H1 (cell line): ENCODE measurements around the gene USP3. TPM values are rescaled to one million over a fixed set of nuclear protein-coding genes. Genes with fewer than 3 reads are reported as not detected.

Experiments
- CTCF ChIA-PET: fragments of 300-600 bp; sonication (Branson Sonifier 250); formaldehyde crosslinking; loops from one replicate; lab custom pipeline; 2021; ENCODE audit not compliant: partially characterized antibody; lab: Charles Lee
- POLR2A ChIA-PET: fragments of 300-600 bp; sonication (Branson Sonifier 250); formaldehyde crosslinking; loops from one replicate; lab custom pipeline; 2021; ENCODE audit warnings: inconsistent platforms; ENCODE audit not compliant: partially characterized antibody; lab: Charles Lee
- DNase-seq, 2 experiments: peaks; one replicate each; pipeline versions ENCODE4 v3.0.0 to v3.0.0-alpha.2; 2010 to 2022; ENCODE audit warnings: low spot score in 2 of 2, low read depth in 1 of 2, mixed read lengths in 1 of 2
- FAIRE-seq: peaks from 2 replicates; lab custom pipeline; 2011; peaks lifted over from hg19 to GRCh38; lab: Jason Lieb, UNC
- H2AFZ ChIP-seq: 2 replicates; pipeline ENCODE4 v1.8.1; 2012; ENCODE audit warnings: low read length, inconsistent platforms
- H2AK5ac ChIP-seq: 2 replicates; pipeline ENCODE4 v1.6.1; 2013; ENCODE audit warnings: low read depth, low read length
- H2BK120ac ChIP-seq: replicated peaks from 2 replicates; pipeline ENCODE3; 2013; ENCODE audit warnings: low read depth, low read length, inconsistent platforms
- H2BK12ac ChIP-seq: 2 replicates; pipeline ENCODE4 v1.6.1; 2013; ENCODE audit warnings: low read depth, low read length
- H2BK15ac ChIP-seq: 2 replicates; pipeline ENCODE4 v1.6.1; 2013; ENCODE audit warnings: low read length
- H2BK20ac ChIP-seq: 2 replicates; pipeline ENCODE4 v1.6.1; 2013; ENCODE audit warnings: low read length
- H2BK5ac ChIP-seq: 2 replicates; pipeline ENCODE4 v1.6.1; 2013; ENCODE audit warnings: low read depth, low read length
- H3K14ac ChIP-seq: 2 replicates; pipeline ENCODE4 v1.6.1; 2013; ENCODE audit warnings: inconsistent platforms; ENCODE audit not compliant: insufficient read length
- H3K18ac ChIP-seq: 2 replicates; pipeline ENCODE4 v1.6.1; 2013; ENCODE audit warnings: low read length; ENCODE audit errors: extremely low read depth
- H3K23ac ChIP-seq: 2 replicates; pipeline ENCODE4 v1.6.1; 2013; ENCODE audit warnings: inconsistent platforms; ENCODE audit not compliant: insufficient read length
- H3K23me2 ChIP-seq: 2 replicates; pipeline ENCODE4 v1.6.1; 2013; ENCODE audit warnings: low read depth, low read length
- H3K27ac ChIP-seq: 2 replicates; pipeline ENCODE4 v1.6.1; 2011; ENCODE audit warnings: low read depth, low read length, inconsistent platforms
- H3K27me3 ChIP-seq, 4 experiments: replicated peaks in 1 of 4; 1 replicate in 1 of 4; 2 replicates in 3 of 4; pipeline versions ENCODE4 v1.6.1 to v1.8.1; 2011 to 2013; ENCODE audit warnings: low read length in 3 of 4, mild to moderate bottlenecking in 3 of 4, inconsistent platforms in 2 of 4, mixed read lengths in 2 of 4, moderate library complexity in 1 of 4; ENCODE audit not compliant: control insufficient read depth in 3 of 4, insufficient read depth in 3 of 4; ENCODE audit errors: extremely low read depth in 1 of 4
- H3K36me3 ChIP-seq, 4 experiments: 2 replicates each; pipeline versions ENCODE4 v1.6.1 to v1.8.1; 2011 to 2013; ENCODE audit warnings: mild to moderate bottlenecking in 4 of 4, low read length in 3 of 4, moderate library complexity in 2 of 4, control low read depth in 1 of 4, inconsistent platforms in 1 of 4; ENCODE audit not compliant: insufficient read depth in 4 of 4, control insufficient read depth in 2 of 4
- H3K4ac ChIP-seq: replicated peaks from 2 replicates; pipeline ENCODE3; 2013; ENCODE audit warnings: low read length, low read depth, mixed read lengths, inconsistent platforms; ENCODE audit not compliant: insufficient read length
- H3K4me1 ChIP-seq, 4 experiments: replicated peaks in 1 of 4; 1 replicate in 1 of 4; 2 replicates in 3 of 4; pipeline versions ENCODE4 v1.6.1 to v1.8.1; 2011 to 2013; ENCODE audit warnings: low read length in 3 of 4, inconsistent platforms in 2 of 4, mixed read lengths in 1 of 4; ENCODE audit not compliant: insufficient read depth in 4 of 4, control insufficient read depth in 3 of 4
- H3K4me2 ChIP-seq, 2 experiments: 2 replicates each; pipeline versions ENCODE4 v1.6.1 to v1.8.1; 2011 to 2013; ENCODE audit warnings: low read depth in 2 of 2, low read length in 2 of 2, control low read depth in 1 of 2, inconsistent platforms in 1 of 2, mild to moderate bottlenecking in 1 of 2; ENCODE audit not compliant: insufficient read depth in 1 of 2
- H3K4me3 ChIP-seq, 4 experiments: fragments of 200-600, 300-600 bp in 1 of 4; sonication (generic), shearing (Covaris generic), sonication (Bioruptor Twin) in 1 of 4; 2 replicates each; pipeline versions ENCODE4 v1.5.1 to v1.8.1; 2011 to 2016; ENCODE audit warnings: low read length in 4 of 4, low read depth in 3 of 4, control low read depth in 2 of 4, inconsistent platforms in 2 of 4, mild to moderate bottlenecking in 2 of 4, mixed read lengths in 1 of 4, moderate library complexity in 1 of 4; ENCODE audit not compliant: insufficient read depth in 2 of 4; ENCODE audit errors: extremely low read depth in 1 of 4
- H3K56ac ChIP-seq: replicated peaks from 2 replicates; pipeline ENCODE3; 2013; ENCODE audit warnings: low read depth, mild to moderate bottlenecking, mixed read lengths, low read length, inconsistent platforms; ENCODE audit not compliant: insufficient read length
- H3K79me1 ChIP-seq: 2 replicates; pipeline ENCODE4 v1.6.1; 2013; ENCODE audit warnings: low read depth, low read length, control low read depth
- H3K79me2 ChIP-seq, 2 experiments: 2 replicates each; pipeline versions ENCODE4 v1.6.1 to v1.8.1; 2012 to 2013; ENCODE audit warnings: low read length in 2 of 2, mild to moderate bottlenecking in 2 of 2, inconsistent platforms in 1 of 2; ENCODE audit not compliant: insufficient read depth in 2 of 2, control insufficient read depth in 1 of 2
- H3K9ac ChIP-seq, 4 experiments: replicated peaks in 1 of 4; 1 replicate in 1 of 4; 2 replicates in 3 of 4; pipeline versions ENCODE4 v1.6.1 to v1.8.1; 2011 to 2013; ENCODE audit warnings: low read depth in 3 of 4, low read length in 3 of 4, control low read depth in 2 of 4, mild to moderate bottlenecking in 2 of 4, moderate library complexity in 2 of 4, inconsistent platforms in 1 of 4; ENCODE audit errors: extremely low read depth in 1 of 4
- H3K9me3 ChIP-seq, 2 experiments: 2 replicates each; pipeline versions ENCODE4 v1.6.1 to v1.8.1; 2012 to 2013; ENCODE audit warnings: mild to moderate bottlenecking in 2 of 2, moderate library complexity in 2 of 2, control low read depth in 1 of 2, inconsistent platforms in 1 of 2, low read depth in 1 of 2, low read length in 1 of 2, mixed read lengths in 1 of 2; ENCODE audit not compliant: insufficient read depth in 2 of 2
- H4K20me1 ChIP-seq, 2 experiments: replicated peaks in 1 of 2; 2 replicates each; pipeline versions ENCODE3 to v1.8.1; 2011 to 2013; ENCODE audit warnings: inconsistent platforms in 2 of 2, low read length in 2 of 2, mild to moderate bottlenecking in 1 of 2; ENCODE audit not compliant: insufficient read depth in 2 of 2, control insufficient read depth in 1 of 2
- H4K5ac ChIP-seq: 2 replicates; pipeline ENCODE4 v1.6.1; 2013; ENCODE audit warnings: low read length, low read depth, mixed read lengths, inconsistent platforms; ENCODE audit not compliant: insufficient read length
- H4K8ac ChIP-seq: 2 replicates; pipeline ENCODE4 v1.8.0; 2013; ENCODE audit warnings: mild to moderate bottlenecking, moderate library complexity, low read length, inconsistent platforms; ENCODE audit not compliant: insufficient read depth; ENCODE audit errors: extremely low read depth
- H4K91ac ChIP-seq: replicated peaks from 2 replicates; pipeline ENCODE3; 2013; ENCODE audit warnings: low read length, mixed read lengths, inconsistent platforms; ENCODE audit not compliant: insufficient read length
- CBX5 ChIP-seq: fragments of 300-800, 300-1000 bp; sonication (generic); IDR thresholded peaks from 2 replicates; pipeline ENCODE4 v1.7.1; 2016; ENCODE audit warnings: antibody characterized with exemption, low read length, low read depth
- CHD1 ChIP-seq: IDR thresholded peaks from 2 replicates; pipeline ENCODE4 v1.6.1; 2012; ENCODE audit warnings: low read depth, low read length, improper control_type of control experiment
- EP300 ChIP-seq, 2 experiments: IDR thresholded peaks; 1 replicate in 1 of 2; 2 replicates in 1 of 2; pipeline ENCODE4 v1.6.1; 2011 to 2012; ENCODE audit warnings: low read depth in 2 of 2, low read length in 2 of 2, mild to moderate bottlenecking in 2 of 2, borderline replicate concordance in 1 of 2, inconsistent platforms in 1 of 2, moderate library complexity in 1 of 2
- GABPA ChIP-seq: IDR thresholded peaks from 2 replicates; pipeline ENCODE4 v1.6.1; 2011; ENCODE audit warnings: mild to moderate bottlenecking, low read length, moderate library complexity, borderline replicate concordance; ENCODE audit not compliant: insufficient read depth
- POLR2AphosphoS5 ChIP-seq: IDR thresholded peaks from 2 replicates; pipeline ENCODE4 v1.6.1; 2011; ENCODE audit warnings: low read depth, low read length
- RAD21 ChIP-seq, 2 experiments: IDR thresholded peaks in 1 of 2; conservative IDR thresholded peaks in 1 of 2; 2 replicates each; pipeline ENCODE4 v1.6.1; 2011; ENCODE audit warnings: low read depth in 2 of 2, low read length in 2 of 2, improper control_type of control experiment in 1 of 2, inconsistent platforms in 1 of 2, mild to moderate bottlenecking in 1 of 2, moderate library complexity in 1 of 2
- RNF2 ChIP-seq: fragments of 200-900, 300-1000 bp; sonication (generic); IDR thresholded peaks from 2 replicates; pipeline ENCODE4 v1.7.1; 2016; ENCODE audit warnings: borderline replicate concordance, low read depth, mild to moderate bottlenecking, antibody characterized with exemption, low read length; ENCODE audit not compliant: poor library complexity, severe bottlenecking; ENCODE audit errors: missing control alignments
- TAF1 ChIP-seq: IDR thresholded peaks from 2 replicates; pipeline ENCODE4 v1.6.1; 2011; ENCODE audit warnings: mild to moderate bottlenecking, low read depth, low read length
- TCF12 ChIP-seq: IDR thresholded peaks from 2 replicates; pipeline ENCODE4 v1.6.1; 2011; ENCODE audit warnings: low read depth, mild to moderate bottlenecking, low read length
- ZNF274 ChIP-seq: IDR thresholded peaks from 2 replicates; pipeline ENCODE4 v1.7.0; 2012; ENCODE audit warnings: low read length, borderline replicate concordance; ENCODE audit errors: extremely low read depth
- WGBS, 2 experiments: shearing (Covaris generic) in 1 of 2; methylation state at CpG; one replicate each; pipeline versions ENCODE4 v1.1.6 to v1.1.7; 2013 to 2015; ENCODE audit warnings: low lambda C conversion rate in 2 of 2, mixed read lengths in 2 of 2, inconsistent platforms in 1 of 2, low coverage in 1 of 2, missing lambda C conversion rate in 1 of 2; ENCODE audit not compliant: insufficient replicate concordance in 2 of 2, insufficient coverage in 1 of 2, insufficient read length in 1 of 2; ENCODE audit errors: extremely low coverage in 1 of 2, missing lambda C conversion rate in 1 of 2; 5-methylcytosine and 5-hydroxymethylcytosine counted together
- polyA plus RNA-seq, 7 experiments: library from polyadenylated mRNA; depleted of rRNA in 3 of 7; stranded (reverse) in 5 of 7; unstranded in 2 of 7; fragments of >200 nt in 5 of 7; fragments of 200-250 nt in 2 of 7; gene quantifications; 1 replicate in 5 of 7; 2 replicates in 1 of 7; 4 replicates in 1 of 7; pipeline versions ENCODE4 v1.2.1 to v1.2.3, GENCODE V29; 2011 to 2013; ENCODE audit warnings: missing spikeins in 2 of 7, mixed read lengths in 2 of 7
- total RNA-seq: library from RNA; stranded (reverse); fragmentation: NEBNext Ultra II Directional; extraction: Animal tissue kit (Norgen Biotek cat#: 25700); gene quantifications from 2 replicates; pipeline ENCODE4 v1.2.1, GENCODE V29; 2021

USP3 gene
- total and polyA plus RNA-seq, 2 of the 8 experiments (the other 6 are each of a cell fraction or from before 2014, with no cell fraction given), result 15.5 to 16.2 TPM

- Histone ChIP-seq H2BK15ac (no peak overlapping the region), H3K23ac (no peak overlapping the region), H2AFZ (no peak overlapping the region), H3K27me3 (peaks cover 0 to 28% (median 19%) of the 10 kb centered on the region in 4 experiments; a peak in 6 of 7 replicates), H3K36me3 (peaks cover 0 to 6% (median 3%) of the 10 kb centered on the region in 4 experiments; a peak in 5 of 8 replicates), H3K4me3 (no peak overlapping the region), H3K27ac (no peak overlapping the region), H4K20me1 (peaks cover 0 to 5% of the 10 kb centered on the region in 2 experiments), H3K18ac (no peak overlapping the region), H3K4me1 (peaks cover 0 to 13% (median 7%) of the 10 kb centered on the region in 4 experiments; a peak in 5 of 7 replicates), H3K79me1 (no peaks in the 10 kb centered on the region), H4K8ac (no peak overlapping the region), H3K14ac (no peak overlapping the region), H3K4me2 (no peak overlapping the region), H3K56ac (no peak overlapping the region), H3K9me3 (no peaks in the 10 kb centered on the region), H3K9ac (no peak overlapping the region), H2AK5ac (no peak overlapping the region), H3K23me2 (peaks cover 13% of the 10 kb centered on the region), H2BK20ac (no peak overlapping the region), H2BK120ac (no peak overlapping the region), H2BK5ac (no peak overlapping the region), H3K4ac (no peak overlapping the region), H2BK12ac (no peak overlapping the region), H3K79me2 (no peaks in the 10 kb centered on the region), H4K91ac (no peak overlapping the region), H4K5ac (no peak overlapping the region)
- DNase-seq (no peak), FAIRE-seq (no peak)
- 100% methylated on average over 2 of the region's 2 CpGs; no CpG with 5 or more reads in 1 of the 2 experiments for WGBS, 2 experiments
- ChIA-PET POLR2A (no interaction called here), CTCF (interaction anchor here (0.8 to 3.2 kb wide), 5 partner anchors 9 to 463 kb away, joined by 3 to 12 read pairs (median 3); no protein-coding TSS in a partner anchor)
- TF ChIP-seq RNF2 (no peak), ZNF274 (no peak), GABPA (no peak), POLR2AphosphoS5 (no peak), CHD1 (no peak), RAD21 (IDR thresholded peaks at IDR 0.05 in 1 of 2, conservative IDR thresholded peaks at IDR 0.05 in 1 of 2; ENCODE audit: low read depth in 2 of 2, low read length in 2 of 2) (no peak), TAF1 (no peak), EP300 (IDR thresholded peaks at IDR 0.05; ENCODE audit: borderline replicate concordance in 1 of 2, low read depth in 2 of 2, low read length in 2 of 2) (no peak), CBX5 (no peak), TCF12 (no peak)
These were observed 99.9 kb downstream of the USP3 start for GRCh38 chr15:63604281-63604680.
